Fibroblast of skin of back (primary cell): Measurements from ENCODE around the gene VSX1.
A peak's percentile ranks its signal among the peaks of the same experiment; 100 is the strongest.

Experiments used
- DNase-seq: peaks from one replicate; pipeline ENCODE4 v3.0.0-alpha.2; 2013

VSX1 gene

DNA sequence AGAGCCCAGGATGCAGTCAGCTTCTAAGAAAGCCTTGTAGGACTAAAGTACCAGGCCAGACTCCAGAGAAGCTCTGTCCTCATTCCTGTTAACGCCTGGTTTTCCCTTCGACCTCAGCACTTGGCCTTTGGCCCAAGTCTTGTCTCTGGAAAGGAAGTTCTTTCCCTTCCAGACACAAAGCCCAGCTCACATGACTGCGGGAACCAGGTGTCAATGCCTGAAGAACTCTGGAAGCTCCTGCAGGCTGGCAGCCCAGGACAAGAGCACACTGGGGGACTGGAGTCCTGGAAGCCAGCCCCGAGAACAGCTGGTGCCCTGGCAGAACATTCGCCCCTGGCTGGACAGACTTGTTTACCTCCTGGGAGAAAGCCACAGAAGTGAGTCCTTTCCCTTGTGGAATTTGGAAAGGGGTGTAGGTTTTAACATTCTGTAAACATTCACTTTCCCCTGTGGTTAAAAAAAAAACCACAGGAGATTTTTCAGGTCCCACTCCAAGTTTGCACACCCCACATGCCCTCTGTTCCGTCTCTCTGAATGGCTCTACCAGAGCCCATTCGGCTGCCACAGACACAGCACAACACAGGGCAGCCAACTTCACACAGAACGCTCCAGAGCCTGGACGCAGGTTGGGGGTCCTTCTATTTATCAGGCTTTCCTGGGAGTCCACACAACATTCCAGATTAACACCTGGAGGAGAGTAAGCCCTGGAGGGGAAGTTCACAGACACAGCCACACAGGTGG lies 42.1 kb downstream of the VSX1 start:
- DNase-seq = peak; percentile 7

GRCh38 chr20:25038591-25039015 lies 43.3 kb downstream of the VSX1 start:
- DNase-seq = no peak

- DNase-seq = no peak
Observed at GRCh38 chr20:25038103-25038410, 43.9 kb downstream of the VSX1 start.

DNA sequence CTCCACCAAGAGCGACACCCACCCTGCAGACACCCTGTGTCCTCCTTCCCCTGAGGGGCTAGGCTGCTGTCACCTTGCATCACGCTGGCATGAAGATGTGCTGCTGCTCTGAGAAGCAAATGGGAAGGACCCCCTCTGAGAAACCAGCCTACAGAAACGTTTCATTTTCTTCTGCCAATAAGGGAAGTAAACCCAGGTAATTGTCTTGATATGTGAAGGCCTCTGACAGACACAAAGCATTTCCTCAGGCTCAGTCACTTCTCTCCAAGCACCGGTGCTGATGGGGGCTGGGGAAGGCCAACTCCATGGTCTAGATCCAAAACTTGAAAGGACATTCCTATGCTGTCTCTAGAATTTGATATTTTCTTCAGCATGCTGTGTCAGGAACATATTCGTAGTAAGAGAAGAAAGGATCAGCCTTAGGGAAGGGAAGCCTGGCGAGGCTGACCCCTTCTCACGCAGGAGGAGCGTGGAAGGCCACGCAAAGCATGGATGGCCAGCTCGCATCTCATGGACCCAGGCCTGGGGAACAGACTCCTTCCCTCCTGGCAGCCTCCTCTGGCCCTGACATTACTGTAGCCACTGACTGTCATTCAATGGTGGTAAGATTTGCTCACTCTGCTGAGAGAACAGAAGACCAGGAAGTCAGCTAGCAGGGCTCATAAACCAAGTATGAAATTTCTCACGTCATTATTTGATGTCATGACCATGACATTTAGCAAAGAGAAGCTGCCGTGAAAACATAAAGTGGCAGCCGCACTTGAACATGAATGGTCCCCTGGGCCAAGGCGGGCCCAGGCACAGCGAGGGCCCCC lies 44.4 kb downstream of the VSX1 start:
- no peak for DNase-seq

DNA sequence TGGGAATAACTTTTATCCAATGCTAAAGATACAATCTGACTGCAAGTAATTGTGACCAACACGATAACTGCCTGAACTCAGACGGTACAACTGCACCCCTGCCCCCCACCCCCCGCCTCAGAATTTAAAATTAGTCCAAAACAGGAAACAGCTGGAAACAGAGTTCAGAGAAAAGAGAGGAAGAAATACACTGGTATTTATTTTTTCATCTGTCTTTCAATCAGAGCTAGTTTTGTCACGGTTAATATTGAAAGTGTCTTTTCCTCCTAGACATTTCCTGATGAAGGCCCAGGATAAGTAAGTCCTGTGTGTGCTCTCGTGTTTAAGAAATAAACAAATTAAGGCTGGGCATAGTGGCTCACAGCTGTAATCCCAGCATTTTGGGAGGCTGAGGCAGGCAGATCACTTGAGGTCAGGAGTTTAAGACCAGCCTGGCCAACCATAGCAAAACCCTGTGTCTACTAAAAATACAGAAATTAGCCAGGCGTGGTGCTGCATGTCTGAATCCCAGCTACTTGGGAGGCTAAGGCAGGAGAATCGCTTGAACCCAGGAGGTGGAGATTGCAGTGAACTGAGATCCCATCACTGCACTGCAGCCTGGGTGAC lies 45.5 kb downstream of the VSX1 start:
- DNase-seq = no peak

GRCh38 chr20:25035921-25036320 lies 46.0 kb downstream of the VSX1 start:
- no peak for DNase-seq

GRCh38 chr20:25033924-25034300 lies 48.0 kb downstream of the VSX1 start:
- DNase-seq = no peak

DNA sequence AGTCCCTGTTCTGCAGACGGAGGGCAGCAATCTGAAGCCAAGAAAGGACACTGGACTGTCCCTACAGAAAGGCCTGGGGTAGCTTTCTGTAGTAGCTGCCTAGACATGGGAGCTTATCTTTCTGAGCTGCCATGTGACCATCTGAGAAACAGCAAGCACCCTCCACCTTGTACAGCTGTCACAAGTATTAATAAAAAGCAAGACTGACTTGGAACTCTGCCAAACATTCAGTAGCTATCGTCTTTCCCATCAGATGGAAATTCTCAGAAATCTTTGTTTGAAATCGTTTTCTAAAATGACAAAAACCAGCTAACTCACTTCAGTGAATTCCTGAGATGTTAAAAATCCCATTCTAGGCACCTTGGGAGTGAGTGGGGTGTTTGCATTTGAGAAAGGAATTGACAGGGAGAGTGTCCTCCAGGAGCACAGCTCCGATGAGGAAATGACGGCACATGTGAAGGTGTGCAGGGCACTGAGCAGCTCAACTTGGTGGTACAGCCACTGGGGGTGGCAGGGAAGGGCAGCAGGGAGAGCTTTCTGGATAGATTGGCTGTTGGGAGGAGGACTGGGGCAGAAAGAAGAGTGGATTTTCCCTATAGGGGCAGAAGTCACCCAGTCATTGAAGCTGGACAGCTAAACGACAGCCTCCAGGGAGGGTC lies 48.5 kb downstream of the VSX1 start:
- no peak for DNase-seq

DNA sequence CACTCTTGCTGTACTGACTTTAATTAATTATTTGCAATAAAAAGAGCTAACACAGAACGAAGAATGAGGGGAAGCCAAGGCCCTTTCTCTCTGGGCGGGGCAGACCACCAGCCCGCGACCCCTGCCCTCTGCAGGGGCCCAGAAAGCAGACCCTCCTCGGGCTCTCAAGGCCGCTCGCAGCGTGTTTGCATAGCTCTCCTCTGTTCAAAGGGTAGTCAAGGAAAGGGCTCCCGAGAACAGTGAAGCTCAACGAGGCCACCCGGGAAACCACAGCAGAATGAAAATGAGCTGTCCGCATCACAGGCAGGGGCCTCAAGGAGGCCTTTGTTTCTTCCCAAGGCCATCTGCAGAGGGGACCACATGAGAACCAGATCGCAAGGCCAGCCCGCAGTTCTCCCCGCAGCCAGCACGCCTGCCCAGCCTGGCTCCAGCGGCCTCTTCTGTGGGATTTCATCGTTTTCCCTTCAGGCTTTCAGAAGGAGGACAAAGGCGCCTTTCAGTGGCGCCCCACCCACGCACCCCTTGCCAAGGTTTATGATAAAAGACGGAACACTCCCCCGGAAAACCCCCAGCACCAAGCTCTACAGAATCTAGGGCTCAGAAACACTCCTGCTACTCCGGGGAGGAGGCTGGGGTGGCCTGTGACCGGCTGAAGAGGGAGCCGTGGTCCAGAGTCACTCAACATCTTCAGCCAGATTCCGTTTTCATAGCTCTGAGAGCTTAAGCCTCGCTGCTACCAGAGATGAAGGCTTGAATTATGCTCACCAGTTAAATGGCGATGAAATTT lies 49.3 kb downstream of the VSX1 start:
- no peak for DNase-seq

DNA sequence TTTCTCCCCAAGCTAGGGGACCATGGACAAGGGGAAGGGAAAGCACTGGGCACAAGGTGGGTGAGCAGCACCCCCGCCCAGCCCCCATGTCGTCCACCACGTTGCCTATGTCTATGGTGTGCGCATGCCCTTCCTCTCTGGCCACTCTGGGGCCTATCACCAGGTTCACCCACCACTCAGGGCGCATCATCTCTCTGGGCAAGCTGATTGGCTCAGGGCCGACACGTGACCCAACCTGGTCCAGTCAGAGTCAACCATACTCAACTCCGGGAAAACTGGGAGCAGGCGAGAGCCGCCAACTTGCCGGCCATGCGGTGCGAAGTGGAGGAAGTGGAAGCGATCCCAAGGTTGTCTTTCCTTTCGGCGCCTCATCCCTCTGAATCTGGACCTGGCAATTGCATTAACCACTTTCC lies 49.9 kb downstream of the VSX1 start:
- no peak for DNase-seq

- no peak for DNase-seq
Observed at GRCh38 chr20:25031241-25031640, 50.7 kb downstream of the VSX1 start.

DNA sequence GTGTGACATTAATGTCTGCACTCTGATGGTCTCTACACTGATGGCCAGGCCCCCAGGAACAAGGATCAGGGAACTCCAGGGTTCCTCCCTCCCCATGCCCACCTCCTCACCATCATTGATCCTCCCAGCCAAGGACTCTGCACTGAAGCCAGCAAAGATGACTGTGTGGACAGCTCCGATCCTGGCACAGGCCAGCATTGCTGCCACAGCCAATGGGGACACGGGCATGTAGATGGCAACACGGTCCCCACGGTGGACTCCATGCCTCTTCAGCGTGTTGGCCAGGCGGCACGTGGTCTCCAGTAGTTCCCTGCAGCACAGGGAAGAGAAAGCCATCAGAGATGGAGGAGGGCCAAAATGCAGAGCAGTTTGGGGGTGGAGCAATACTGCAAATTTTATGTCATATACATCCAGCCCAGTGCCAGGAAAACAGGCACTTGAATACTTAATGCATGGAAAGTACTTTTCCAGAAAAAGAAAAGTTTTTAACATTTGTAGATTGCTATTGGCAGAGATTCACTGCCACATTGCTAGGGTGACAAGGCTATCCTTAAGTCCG lies 51.2 kb downstream of the VSX1 start:
- no peak for DNase-seq

GRCh38 chr20:25030007-25030648 lies 51.8 kb downstream of the VSX1 start:
- DNase-seq = no peak

- no peak for DNase-seq
Observed at GRCh38 chr20:25025986-25026605, 55.8 kb downstream of the VSX1 start.
